A549 (cell line): ENCODE measurements around the gene TRMT5.

ENCODE experiments used
- EHMT2 ChIP-seq: fragments of 200-600 bp; sonication (generic); IDR thresholded peaks from 2 replicates; pipeline ENCODE4 v1.6.1; 2016; ENCODE audit warnings: antibody characterized with exemption, low read depth, mild to moderate bottlenecking, moderate library complexity
- HDAC2 ChIP-seq: fragments of 200-600 bp; sonication (generic); IDR thresholded peaks from 2 replicates; pipeline ENCODE4 v1.6.1; 2016
- JUN ChIP-seq, 2 experiments: fragments of >200 bp; sonication (Bioruptor Twin); formaldehyde crosslinking; IDR thresholded peaks; 2 replicates in 1 of 2; 3 replicates in 1 of 2; pipeline ENCODE4 v1.6.1; 2016 to 2017
- KDM5A ChIP-seq: fragments of 200-600 bp; sonication (generic); IDR thresholded peaks from 2 replicates; pipeline ENCODE4 v1.6.1; 2016; ENCODE audit warnings: antibody characterized with exemption, mild to moderate bottlenecking
- MAX ChIP-seq: IDR thresholded peaks from 2 replicates; pipeline ENCODE4 v1.6.1; 2012
- POLR2A ChIP-seq: IDR thresholded peaks from 2 replicates; pipeline ENCODE4 v1.6.1; 2012; ENCODE audit warnings: mild to moderate bottlenecking, low read length
- SREBF2 ChIP-seq: fragments of 450-650 bp; IDR thresholded peaks from 2 replicates; pipeline ENCODE4 v1.6.1; 2014; ENCODE audit warnings: mild to moderate bottlenecking, moderate library complexity
- ZSCAN20 ChIP-seq: fragments of 250-450 bp; sonication (Bioruptor Pico); IDR thresholded peaks from 2 replicates; pipeline ENCODE4 v1.8.0; 2022; ENCODE audit warnings: mild to moderate bottlenecking, moderate library complexity
- TF ChIP-seq, protein P1 (sequence below): fragments of >200 bp; sonication (Bioruptor Twin); formaldehyde crosslinking; IDR thresholded peaks from 3 replicates; pipeline ENCODE4 v1.5.1; 2016
- TF ChIP-seq, protein P2 (sequence below): IDR thresholded peaks from 2 replicates; pipeline ENCODE4 v1.6.1; 2012

GRCh38 chr14:60998617-60999016 lies 17.7 kb upstream of the TRMT5 start:
- no peak for TF ChIP-seq POLR2A
- TF ChIP-seq, protein P1, sequence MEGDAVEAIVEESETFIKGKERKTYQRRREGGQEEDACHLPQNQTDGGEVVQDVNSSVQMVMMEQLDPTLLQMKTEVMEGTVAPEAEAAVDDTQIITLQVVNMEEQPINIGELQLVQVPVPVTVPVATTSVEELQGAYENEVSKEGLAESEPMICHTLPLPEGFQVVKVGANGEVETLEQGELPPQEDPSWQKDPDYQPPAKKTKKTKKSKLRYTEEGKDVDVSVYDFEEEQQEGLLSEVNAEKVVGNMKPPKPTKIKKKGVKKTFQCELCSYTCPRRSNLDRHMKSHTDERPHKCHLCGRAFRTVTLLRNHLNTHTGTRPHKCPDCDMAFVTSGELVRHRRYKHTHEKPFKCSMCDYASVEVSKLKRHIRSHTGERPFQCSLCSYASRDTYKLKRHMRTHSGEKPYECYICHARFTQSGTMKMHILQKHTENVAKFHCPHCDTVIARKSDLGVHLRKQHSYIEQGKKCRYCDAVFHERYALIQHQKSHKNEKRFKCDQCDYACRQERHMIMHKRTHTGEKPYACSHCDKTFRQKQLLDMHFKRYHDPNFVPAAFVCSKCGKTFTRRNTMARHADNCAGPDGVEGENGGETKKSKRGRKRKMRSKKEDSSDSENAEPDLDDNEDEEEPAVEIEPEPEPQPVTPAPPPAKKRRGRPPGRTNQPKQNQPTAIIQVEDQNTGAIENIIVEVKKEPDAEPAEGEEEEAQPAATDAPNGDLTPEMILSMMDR: no peak
- TF ChIP-seq JUN (IDR thresholded peaks at IDR 0.05): no peak
- no peak for TF ChIP-seq HDAC2
- no peak for TF ChIP-seq ZSCAN20 (CRISPR knock-in tag)
- TF ChIP-seq SREBF2: no peak
- no peak for TF ChIP-seq KDM5A
- no peak for TF ChIP-seq MAX
- TF ChIP-seq, protein P2, sequence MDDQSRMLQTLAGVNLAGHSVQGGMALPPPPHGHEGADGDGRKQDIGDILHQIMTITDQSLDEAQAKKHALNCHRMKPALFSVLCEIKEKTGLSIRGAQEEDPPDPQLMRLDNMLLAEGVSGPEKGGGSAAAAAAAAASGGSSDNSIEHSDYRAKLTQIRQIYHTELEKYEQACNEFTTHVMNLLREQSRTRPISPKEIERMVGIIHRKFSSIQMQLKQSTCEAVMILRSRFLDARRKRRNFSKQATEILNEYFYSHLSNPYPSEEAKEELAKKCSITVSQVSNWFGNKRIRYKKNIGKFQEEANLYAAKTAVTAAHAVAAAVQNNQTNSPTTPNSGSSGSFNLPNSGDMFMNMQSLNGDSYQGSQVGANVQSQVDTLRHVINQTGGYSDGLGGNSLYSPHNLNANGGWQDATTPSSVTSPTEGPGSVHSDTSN: no peak
- no peak for TF ChIP-seq EHMT2
